GM18907 (cell line): Measurements from ENCODE around the gene TMEM43.

Source experiments
- ATAC-seq: cut with Tn5 transposase; IDR thresholded peaks from one replicate; pipeline ENCODE4 v1.9.1; 2021; ENCODE audit warnings: mild to moderate bottlenecking, moderate library complexity; ENCODE audit not compliant: unreplicated experiment

Gene TMEM43

DNA sequence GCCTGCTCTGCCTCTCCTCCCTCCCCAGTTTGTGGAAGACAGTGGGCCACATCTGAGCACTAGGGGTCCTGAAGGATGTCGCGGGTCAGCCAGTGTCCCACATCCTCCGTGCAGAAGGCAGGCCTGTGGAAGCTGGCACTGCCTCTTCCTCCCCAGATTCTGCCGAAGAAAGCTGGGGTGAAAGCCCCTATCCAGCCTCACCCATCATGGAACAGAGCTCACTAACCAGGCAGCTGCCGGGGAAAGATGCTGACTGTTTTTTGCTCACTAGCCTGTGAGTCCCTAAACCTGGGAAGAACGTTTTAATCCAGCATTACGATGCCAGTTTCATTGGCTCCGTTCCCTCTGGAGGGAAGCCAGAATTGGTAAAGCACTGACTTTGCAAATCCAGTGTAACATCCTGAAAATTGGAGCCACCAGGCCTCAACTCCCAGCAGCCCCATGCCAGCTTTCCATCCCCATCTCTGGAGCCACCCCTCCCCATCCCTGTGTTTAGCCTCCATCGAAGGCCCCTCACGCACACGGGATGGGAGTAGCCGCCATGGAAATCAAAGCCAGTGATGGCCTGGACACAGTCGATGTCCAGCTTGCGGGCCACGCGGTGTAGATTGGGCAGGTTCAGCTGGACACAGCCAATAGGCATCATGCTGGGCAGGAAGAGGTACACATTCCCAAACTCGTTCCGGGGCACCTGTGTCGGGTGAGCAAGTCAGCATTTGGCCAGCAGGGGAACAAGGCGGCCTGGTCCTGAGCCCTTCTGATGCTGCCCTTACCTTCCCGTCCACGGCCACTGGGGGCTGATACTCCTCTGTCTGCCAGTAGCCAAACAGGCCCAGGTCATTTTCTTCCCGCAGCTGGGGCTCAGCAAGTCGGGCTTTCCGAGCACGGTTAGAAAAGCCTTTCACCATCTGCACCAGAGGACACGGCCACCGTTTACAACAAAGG lies 23.5 kb downstream of the TMEM43 start:
- no peak for ATAC-seq

DNA sequence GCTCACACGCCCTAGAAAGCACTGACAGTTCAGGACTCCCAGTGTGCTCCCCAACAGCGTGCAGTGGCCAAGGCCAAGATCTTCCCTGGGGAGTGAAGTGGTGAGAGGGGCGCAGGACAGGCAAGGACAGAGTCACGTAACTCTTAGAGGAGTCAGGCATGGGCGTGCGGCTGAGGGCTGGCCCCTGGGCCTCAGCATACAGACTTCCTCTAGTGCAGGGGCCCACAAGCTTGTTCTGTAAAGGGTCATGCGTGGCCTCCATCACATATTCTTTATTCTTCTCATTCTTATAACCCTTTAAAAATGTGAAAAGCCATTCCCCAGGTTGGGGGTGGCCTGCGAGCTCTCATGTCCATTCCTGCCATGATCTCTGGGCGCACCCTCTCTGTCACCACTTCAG lies 25.2 kb downstream of the TMEM43 start:
- no peak for ATAC-seq

DNA sequence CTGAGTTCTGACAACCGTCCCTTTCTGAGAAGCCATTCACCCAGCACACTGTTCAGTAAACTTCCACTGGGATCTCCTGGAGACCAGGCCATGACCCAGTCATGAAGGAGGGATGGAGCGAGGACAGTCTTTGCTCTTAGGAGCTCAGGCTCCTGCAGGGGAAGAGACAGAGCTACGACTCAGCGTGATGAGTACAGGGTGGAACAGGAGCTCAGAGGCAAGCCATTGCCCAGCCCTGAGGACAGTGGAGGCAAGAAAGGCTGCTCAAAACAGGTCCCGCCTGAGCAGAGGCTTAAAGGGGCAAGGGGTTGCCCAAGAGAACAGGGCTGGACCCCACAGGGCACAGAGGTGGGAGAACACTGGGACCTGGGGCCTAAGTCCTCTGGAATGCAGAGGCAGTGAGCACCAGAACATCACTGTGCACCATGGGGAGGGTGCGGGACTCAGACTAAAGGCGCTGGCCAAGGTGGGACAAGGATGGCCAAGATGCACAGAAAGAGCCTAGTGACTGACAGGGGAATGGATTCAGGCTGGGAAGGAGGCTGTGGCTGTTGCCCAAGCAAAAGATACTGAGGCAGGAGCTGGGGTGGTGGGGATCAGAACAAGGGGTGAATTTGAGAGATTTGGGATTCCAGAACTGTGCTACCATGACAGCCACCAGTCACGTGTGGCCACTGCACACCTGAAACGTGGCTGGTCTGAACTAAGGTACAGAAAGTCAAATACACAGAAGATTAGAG lies 25.8 kb downstream of the TMEM43 start:
- no peak for ATAC-seq

DNA sequence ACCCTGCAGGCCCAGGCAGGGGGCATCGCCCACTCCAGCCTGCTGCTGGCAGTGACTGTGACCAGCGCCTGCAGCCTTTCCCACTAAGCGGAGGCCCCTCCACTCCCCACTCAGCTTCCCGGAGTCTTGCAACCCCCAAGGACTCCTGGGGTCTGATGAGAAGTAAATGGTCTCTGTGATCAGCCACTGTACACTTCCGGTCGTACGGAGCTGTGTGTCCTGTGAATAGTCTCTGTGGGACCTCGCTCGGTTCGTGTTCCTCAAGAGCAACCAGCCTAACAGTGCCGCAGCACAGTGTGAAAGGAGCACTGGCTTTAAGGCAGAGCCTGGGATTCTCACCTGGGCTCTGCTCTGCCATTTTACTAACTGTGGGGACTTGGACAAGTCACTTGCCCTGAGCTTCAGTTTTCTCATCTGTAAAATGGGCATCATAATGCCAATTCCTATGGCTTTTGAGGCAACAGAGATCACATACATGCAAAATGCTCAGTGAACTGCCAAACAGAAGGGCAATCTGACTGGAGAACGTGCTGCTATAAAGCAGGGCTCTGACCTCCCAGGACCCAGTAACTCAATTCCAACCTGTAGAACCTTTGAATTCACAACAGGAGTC lies 26.7 kb downstream of the TMEM43 start:
- no peak for ATAC-seq

- ATAC-seq = no peak
Measured at GRCh38 chr3:14152233-14152962, 27.5 kb downstream of the TMEM43 start.

GRCh38 chr3:14152963-14153355 lies 28.1 kb downstream of the TMEM43 start:
- ATAC-seq = no peak

DNA sequence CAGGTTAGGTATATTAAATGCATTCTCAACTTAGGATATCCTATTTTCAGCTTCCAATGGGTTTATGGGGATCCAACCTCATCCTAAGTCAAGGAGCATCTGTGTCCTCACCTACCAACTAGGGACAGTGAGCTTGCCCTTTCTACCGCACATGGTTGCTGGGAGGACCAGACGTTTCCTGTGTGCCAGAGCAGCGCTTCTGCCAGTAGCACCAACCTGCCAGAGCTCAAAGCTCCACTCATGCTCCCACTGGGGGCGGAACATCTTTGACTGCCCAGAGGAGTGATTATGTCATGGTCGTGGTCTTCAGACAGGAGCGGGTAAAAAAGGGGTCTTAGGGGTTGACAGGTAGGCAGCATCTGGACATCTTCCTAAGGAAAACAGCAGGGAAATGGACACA lies 28.8 kb downstream of the TMEM43 start:
- no peak for ATAC-seq

DNA sequence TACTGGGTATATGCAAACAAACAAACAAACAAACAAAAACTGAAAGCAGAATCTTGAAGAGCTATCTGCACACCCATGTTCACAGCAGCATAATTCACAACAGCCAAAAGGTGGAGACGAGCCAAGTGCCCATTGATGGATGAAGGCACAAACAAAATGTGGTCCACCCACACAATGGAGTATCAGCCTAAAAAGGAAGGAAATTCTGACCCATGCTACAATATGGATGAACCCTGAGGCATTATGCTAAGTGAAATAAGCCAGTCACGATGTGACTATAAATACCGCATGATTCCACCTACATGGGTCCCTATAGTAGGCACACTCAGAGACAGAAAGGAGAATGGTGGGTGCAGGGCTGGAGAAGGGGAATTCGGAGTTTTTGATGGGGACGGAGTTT lies 29.4 kb downstream of the TMEM43 start:
- no peak for ATAC-seq

DNA sequence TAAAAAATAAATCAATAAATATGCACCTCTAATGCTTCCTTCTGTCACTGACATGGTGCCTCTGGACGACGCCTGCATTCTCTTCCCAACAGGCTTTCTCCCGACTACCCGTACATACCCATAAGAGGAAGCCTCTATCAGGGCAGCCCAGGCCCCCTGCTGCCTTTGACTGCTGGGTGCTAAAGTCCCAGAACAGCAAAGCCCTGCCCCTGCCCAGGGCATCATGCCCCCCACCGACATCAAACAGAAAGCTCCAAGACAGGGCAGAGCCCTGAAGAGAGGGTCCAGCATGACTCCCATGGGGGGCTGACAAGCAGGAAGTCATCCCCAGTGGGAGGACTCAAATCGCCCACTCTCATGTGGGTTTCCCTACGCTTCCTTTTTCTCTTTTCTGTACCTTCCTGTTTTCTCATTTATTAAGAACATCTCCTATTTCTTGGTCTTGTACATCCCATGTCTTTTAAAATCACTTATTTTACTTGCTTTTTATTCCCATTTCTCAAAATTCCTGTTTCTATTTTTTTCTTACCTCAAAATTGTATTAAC lies 30.1 kb downstream of the TMEM43 start:
- no peak for ATAC-seq

DNA sequence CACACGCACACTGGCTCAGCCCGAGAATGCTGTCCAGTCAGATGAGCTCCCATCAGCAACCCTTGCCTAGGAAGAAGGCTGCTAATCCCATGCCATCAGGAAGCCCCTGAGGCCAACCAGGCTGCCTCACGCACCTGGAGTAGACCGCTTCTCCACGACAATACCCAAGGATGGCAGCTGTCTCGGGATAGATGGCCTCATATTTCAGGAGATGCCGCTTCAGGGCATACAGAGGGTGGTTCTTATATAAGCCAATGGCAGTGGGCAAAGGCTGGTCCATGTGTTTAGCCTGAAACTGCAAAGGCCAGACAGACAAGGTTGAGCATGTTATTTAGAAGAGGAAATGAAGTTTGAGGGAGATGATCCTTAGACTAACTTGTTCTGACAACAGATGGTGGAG lies 31.3 kb downstream of the TMEM43 start:
- no peak for ATAC-seq

GRCh38 chr3:14156843-14157561 lies 32.1 kb downstream of the TMEM43 start:
- ATAC-seq = no peak

DNA sequence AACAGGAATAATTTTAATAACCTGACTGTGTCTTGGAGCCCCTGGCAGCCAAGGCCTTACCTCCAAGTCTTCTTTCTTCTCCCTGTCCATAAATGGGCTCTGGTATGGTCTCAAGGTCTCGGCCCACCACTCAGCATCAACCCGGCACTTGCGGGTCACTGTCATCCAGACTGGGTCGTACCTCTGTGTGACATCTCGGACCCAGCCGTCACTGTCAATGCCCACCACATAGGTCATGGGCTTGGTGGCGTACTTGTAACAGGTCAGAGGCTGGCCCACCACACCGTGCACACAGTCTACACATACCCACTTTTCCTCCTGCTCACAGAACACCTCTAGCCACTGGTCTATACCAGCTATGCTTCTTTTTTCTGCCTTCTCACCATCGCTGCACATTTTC lies 33.1 kb downstream of the TMEM43 start:
- no peak for ATAC-seq

DNA sequence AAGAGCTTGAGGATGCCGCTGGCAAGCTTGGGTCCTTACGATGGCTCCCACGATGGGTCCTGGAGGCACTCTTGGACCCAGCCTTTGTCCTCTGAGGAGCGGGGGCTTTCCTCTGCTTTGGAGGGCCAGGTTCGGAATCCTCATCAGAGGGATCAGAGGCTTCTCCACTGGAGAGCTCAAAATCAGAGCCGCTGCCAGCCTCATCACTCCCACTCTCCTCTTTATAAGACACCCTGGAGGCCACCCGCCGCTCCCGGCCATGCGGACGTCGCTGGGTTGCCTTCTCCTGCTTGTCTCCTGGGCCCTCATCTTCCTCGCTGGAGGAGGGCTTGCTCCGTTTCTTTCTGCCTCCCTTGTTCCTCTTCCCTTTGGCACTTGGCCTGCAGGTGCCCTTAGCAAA lies 33.5 kb downstream of the TMEM43 start:
- ATAC-seq = no peak

DNA sequence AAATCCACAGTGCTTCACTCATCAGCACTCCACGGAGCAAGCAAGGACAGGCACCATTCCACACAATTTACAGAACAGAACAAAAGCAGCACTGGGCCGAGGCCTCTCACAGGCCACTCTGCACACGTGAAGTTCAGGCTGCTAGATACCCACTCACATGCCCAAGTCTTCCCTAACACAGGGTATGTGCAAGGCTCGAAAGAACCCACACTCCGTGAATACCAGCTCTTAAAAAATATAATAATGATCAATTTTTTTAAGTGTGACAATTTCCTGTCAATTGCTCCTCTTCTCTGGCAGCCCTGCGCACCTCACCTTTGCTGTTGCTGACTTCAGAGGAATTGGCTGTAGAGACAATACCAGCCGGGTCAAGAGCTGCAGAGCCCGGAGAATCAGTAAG lies 34.6 kb downstream of the TMEM43 start:
- ATAC-seq = no peak

- ATAC-seq = no peak
Measured at GRCh38 chr3:14161282-14161681, 36.4 kb downstream of the TMEM43 start.

DNA sequence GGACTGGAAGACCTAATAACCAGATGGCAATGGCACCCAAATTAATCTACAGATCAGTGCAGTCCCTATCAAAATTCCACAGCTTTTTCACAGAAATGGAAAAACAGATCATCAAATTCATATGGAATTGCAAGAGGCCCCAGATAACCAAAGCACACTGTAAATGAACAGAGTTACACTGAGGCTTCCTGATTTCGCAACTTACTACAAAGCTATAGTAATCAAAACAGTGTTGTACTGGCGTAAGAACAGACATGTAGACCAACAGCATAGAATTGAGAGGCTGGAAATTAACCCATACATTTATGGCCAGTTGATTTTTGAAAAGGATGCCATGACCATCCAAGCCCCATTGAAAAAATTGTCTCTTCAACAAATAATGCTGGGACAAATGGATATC lies 37.3 kb downstream of the TMEM43 start:
- no peak for ATAC-seq

DNA sequence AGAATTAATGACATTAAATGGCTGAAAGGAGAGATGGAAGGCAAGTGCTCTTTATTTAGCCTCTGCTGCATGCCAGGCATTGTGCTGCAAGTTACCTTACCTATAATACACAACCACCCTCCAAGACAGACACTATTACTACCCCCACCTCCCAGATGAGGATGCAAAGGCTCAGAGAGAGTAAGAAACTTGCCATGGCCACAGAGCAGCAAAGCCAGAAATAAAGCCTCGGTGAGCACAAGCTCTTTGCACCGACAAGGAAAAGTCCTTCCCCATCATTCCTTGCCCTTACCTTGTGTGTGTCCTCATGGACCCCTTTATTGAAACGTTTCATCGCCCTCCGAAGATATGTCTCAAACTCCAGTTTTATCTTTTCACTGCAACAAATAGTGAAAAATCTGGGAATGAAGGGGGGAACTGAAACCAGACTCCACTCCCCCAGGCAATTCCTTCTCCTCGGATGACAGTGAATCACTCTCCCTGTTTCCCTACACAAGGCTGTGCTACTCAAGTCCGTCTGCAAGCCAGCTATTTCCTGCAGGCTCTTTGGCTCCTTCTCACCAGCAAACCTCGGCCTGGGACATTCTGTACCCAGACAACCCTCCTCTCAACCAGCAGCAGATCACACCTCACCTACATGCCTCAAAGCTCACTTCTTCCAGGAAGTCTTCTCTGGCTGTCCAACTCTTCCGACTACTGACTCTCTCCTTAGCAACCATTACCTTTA lies 42.2 kb downstream of the TMEM43 start:
- no peak for ATAC-seq

GRCh38 chr3:14169435-14169834 lies 44.6 kb downstream of the TMEM43 start:
- ATAC-seq = no peak

- ATAC-seq = no peak
Measured at GRCh38 chr3:14169871-14170270, 45.0 kb downstream of the TMEM43 start.
